ENCODE measurements around the gene GABBR2.

GRCh38 chr9:98514841-98515240, 193.9 kb downstream of the GABBR2 start:
- TF ChIP-seq, protein P1, sequence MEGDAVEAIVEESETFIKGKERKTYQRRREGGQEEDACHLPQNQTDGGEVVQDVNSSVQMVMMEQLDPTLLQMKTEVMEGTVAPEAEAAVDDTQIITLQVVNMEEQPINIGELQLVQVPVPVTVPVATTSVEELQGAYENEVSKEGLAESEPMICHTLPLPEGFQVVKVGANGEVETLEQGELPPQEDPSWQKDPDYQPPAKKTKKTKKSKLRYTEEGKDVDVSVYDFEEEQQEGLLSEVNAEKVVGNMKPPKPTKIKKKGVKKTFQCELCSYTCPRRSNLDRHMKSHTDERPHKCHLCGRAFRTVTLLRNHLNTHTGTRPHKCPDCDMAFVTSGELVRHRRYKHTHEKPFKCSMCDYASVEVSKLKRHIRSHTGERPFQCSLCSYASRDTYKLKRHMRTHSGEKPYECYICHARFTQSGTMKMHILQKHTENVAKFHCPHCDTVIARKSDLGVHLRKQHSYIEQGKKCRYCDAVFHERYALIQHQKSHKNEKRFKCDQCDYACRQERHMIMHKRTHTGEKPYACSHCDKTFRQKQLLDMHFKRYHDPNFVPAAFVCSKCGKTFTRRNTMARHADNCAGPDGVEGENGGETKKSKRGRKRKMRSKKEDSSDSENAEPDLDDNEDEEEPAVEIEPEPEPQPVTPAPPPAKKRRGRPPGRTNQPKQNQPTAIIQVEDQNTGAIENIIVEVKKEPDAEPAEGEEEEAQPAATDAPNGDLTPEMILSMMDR (conservative IDR thresholded peaks at IDR 0.05 in 1 of 2, IDR thresholded peaks at IDR 0.05 in 1 of 2; ENCODE audit: extremely low read depth in 1 of 2, insufficient read depth in 1 of 2, low read depth in 1 of 2, low read length in 2 of 2) = no peak
- TF ChIP-seq EZH2 (IDR thresholded peaks at IDR 0.05; ENCODE audit: borderline replicate concordance, low read length) = no peak

Measured in mammary epithelial cell (primary cell).